ENCODE measurements around the gene SCN2B.

DNA sequence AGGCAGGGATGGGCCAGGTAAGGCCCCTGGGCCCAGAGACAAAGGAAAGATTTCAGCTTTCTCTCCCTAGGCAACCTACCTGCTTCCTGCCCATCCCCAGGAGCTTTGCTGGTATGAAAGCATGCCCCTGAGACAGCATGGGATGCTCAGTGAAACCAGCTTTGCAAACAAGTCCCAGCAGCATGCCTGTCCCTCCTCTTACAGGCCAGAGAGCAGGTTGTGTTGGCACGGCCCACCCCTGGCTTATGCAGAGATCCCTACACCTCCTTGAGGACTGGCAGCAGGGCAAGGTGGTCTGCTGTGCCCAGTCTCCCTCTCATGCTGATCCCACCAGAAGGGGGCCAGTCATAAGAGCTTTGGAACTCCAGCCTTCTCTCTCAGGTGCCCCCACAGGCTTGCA, 26.9 kb downstream of the SCN2B start:
- TF ChIP-seq, protein P1, sequence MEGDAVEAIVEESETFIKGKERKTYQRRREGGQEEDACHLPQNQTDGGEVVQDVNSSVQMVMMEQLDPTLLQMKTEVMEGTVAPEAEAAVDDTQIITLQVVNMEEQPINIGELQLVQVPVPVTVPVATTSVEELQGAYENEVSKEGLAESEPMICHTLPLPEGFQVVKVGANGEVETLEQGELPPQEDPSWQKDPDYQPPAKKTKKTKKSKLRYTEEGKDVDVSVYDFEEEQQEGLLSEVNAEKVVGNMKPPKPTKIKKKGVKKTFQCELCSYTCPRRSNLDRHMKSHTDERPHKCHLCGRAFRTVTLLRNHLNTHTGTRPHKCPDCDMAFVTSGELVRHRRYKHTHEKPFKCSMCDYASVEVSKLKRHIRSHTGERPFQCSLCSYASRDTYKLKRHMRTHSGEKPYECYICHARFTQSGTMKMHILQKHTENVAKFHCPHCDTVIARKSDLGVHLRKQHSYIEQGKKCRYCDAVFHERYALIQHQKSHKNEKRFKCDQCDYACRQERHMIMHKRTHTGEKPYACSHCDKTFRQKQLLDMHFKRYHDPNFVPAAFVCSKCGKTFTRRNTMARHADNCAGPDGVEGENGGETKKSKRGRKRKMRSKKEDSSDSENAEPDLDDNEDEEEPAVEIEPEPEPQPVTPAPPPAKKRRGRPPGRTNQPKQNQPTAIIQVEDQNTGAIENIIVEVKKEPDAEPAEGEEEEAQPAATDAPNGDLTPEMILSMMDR (IDR thresholded peaks at IDR 0.05; ENCODE audit: borderline replicate concordance, extremely low read depth, low read length, poor library complexity, severe bottlenecking) = no peak
- TF ChIP-seq EZH2 (IDR thresholded peaks at IDR 0.05; ENCODE audit: borderline replicate concordance, low read depth, low read length, severe bottlenecking) = no peak

Data from DND-41 (cell line).